Measurements from ENCODE around the gene RASGRP4. TPM values are rescaled to one million over a fixed set of nuclear protein-coding genes. Genes with fewer than 3 reads are reported as not detected.
"Not testable (repeated sequence)": the region's sequence is repeated elsewhere in the genome, so short reads cannot be mapped to it uniquely, and the experiment has no call there.

The RASGRP4 gene
- total RNA-seq, 2 donors from 2014 or later, result 3.6 to 16.9 TPM

- Histone ChIP-seq H3K4me3 (peak overlapping the region; percentile 88), H3K27me3 (replicated peaks; ENCODE audit: insufficient read depth) (no peaks in the 10 kb centered on the region), H3K9me3 (no peaks in the 10 kb centered on the region), H3K36me3 (no peaks in the 10 kb centered on the region), H3K4me1 (ENCODE audit: control insufficient read depth in 1 of 2, low read depth in 2 of 2) (peaks cover 9 to 24% of the 10 kb centered on the region in 2 donors), H3K27ac (peak overlapping the region; percentile 9 to 80)
- DNase-seq (ENCODE audit: low spot score) (no peak), ATAC-seq (ENCODE audit: insufficient number of reproducible peaks, low FRiP score, low read depth) (peak; percentile 2)
- TF ChIP-seq, protein P1, sequence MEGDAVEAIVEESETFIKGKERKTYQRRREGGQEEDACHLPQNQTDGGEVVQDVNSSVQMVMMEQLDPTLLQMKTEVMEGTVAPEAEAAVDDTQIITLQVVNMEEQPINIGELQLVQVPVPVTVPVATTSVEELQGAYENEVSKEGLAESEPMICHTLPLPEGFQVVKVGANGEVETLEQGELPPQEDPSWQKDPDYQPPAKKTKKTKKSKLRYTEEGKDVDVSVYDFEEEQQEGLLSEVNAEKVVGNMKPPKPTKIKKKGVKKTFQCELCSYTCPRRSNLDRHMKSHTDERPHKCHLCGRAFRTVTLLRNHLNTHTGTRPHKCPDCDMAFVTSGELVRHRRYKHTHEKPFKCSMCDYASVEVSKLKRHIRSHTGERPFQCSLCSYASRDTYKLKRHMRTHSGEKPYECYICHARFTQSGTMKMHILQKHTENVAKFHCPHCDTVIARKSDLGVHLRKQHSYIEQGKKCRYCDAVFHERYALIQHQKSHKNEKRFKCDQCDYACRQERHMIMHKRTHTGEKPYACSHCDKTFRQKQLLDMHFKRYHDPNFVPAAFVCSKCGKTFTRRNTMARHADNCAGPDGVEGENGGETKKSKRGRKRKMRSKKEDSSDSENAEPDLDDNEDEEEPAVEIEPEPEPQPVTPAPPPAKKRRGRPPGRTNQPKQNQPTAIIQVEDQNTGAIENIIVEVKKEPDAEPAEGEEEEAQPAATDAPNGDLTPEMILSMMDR (IDR thresholded peaks at IDR 0.05), result no peak
These were observed 52.1 kb downstream of the RASGRP4 start for GRCh38 chr19:38373907-38374331.

GRCh38 chr19:38371081-38371480 is 54.9 kb downstream of the RASGRP4 start:
- no peak overlapping the region for H3K27ac ChIP-seq
- DNase-seq (ENCODE audit: low spot score) (no peak), ATAC-seq (ENCODE audit: insufficient number of reproducible peaks, low FRiP score, low read depth) (no peak)
- no peaks in the 10 kb centered on the region for H3K9me3 ChIP-seq
- no peak overlapping the region for H3K4me3 ChIP-seq
- TF ChIP-seq, protein P1 (IDR thresholded peaks at IDR 0.05), result no peak
- H3K36me3 ChIP-seq, result no peaks in the 10 kb centered on the region
- H3K4me1 ChIP-seq (ENCODE audit: control insufficient read depth in 1 of 2, low read depth in 2 of 2), result peaks cover 6 to 15% of the 10 kb centered on the region in 2 donors
- H3K27me3 ChIP-seq (replicated peaks; ENCODE audit: insufficient read depth), result no peaks in the 10 kb centered on the region

GRCh38 chr19:38370299-38370698 is 55.7 kb downstream of the RASGRP4 start:
- H3K36me3 ChIP-seq, result no peaks in the 10 kb centered on the region
- H3K9me3 ChIP-seq, result no peaks in the 10 kb centered on the region
- H3K27ac ChIP-seq, result no peak overlapping the region
- ATAC-seq (ENCODE audit: insufficient number of reproducible peaks, low FRiP score, low read depth), result no peak
- H3K4me3 ChIP-seq, result no peak overlapping the region
- H3K4me1 ChIP-seq (ENCODE audit: control insufficient read depth in 1 of 2, low read depth in 2 of 2), result peaks cover 0 to 8% of the 10 kb centered on the region in 2 donors
- no peaks in the 10 kb centered on the region for H3K27me3 ChIP-seq (replicated peaks; ENCODE audit: insufficient read depth)
- no peak for DNase-seq (ENCODE audit: low spot score)
- TF ChIP-seq, protein P1 (IDR thresholded peaks at IDR 0.05), result no peak

GRCh38 chr19:38369584-38369983 is 56.4 kb downstream of the RASGRP4 start:
- H3K4me1 ChIP-seq (ENCODE audit: control insufficient read depth in 1 of 2, low read depth in 2 of 2), result peaks cover 0 to 4% of the 10 kb centered on the region in 2 donors
- DNase-seq (ENCODE audit: low spot score) (no peak), ATAC-seq (ENCODE audit: insufficient number of reproducible peaks, low FRiP score, low read depth) (no peak)
- no peaks in the 10 kb centered on the region for H3K27me3 ChIP-seq (replicated peaks; ENCODE audit: insufficient read depth)
- no peaks in the 10 kb centered on the region for H3K9me3 ChIP-seq
- TF ChIP-seq, protein P1 (IDR thresholded peaks at IDR 0.05), result no peak
- no peak overlapping the region for H3K27ac ChIP-seq
- H3K36me3 ChIP-seq, result no peaks in the 10 kb centered on the region
- no peak overlapping the region for H3K4me3 ChIP-seq

DNA sequence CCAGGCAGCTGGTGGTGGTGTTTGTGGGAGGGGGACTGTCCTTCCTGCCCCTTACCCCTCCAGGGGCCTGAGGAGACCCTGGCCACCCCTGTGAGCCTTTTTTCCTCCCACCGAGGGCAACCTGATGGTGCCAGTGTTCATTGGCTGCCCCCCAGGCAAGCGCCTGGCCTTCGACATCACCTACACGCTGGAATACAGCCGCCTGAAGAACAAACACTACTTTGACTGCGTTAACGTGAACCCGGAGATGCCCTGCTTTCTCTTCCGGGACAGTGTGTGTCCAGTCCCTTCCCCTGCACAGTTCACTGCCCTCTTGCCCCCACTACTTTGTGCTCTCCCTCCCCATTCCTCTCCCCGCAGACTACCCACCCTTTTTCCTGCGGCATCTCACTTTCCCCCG is 59.0 kb downstream of the RASGRP4 start:
- H3K27me3 ChIP-seq (replicated peaks; ENCODE audit: insufficient read depth), result no peaks in the 10 kb centered on the region
- no peak overlapping the region for H3K4me3 ChIP-seq
- TF ChIP-seq, protein P1 (IDR thresholded peaks at IDR 0.05), result no peak
- ATAC-seq (ENCODE audit: insufficient number of reproducible peaks, low FRiP score, low read depth) (no peak), DNase-seq (ENCODE audit: low spot score) (no peak)
- peaks cover 8 to 11% of the 10 kb centered on the region in 2 donors for H3K4me1 ChIP-seq (ENCODE audit: control insufficient read depth in 1 of 2, low read depth in 2 of 2)
- H3K36me3 ChIP-seq, result no peaks in the 10 kb centered on the region
- H3K27ac ChIP-seq, result no peak overlapping the region
- no peaks in the 10 kb centered on the region for H3K9me3 ChIP-seq

- Histone ChIP-seq H3K4me1 (ENCODE audit: control insufficient read depth in 1 of 2, low read depth in 2 of 2) (peaks cover 8 to 17% of the 10 kb centered on the region in 2 donors), H3K4me3 (peak overlapping the region; percentile 82)
- ATAC-seq (ENCODE audit: insufficient number of reproducible peaks, low FRiP score, low read depth); H3K27me3 ChIP-seq (replicated peaks; ENCODE audit: insufficient read depth); H3K9me3 ChIP-seq; DNase-seq (ENCODE audit: low spot score); H3K36me3 ChIP-seq; H3K27ac ChIP-seq: not testable (repeated sequence)
These were observed 62.9 kb downstream of the RASGRP4 start for GRCh38 chr19:38362946-38363688.

Data from thoracic aorta (tissue), 2 donors.